NCI-H446 (cell line): ENCODE data around the gene CCDC201.
"Not testable (repeated sequence)": the region's sequence is repeated elsewhere in the genome, so short reads cannot be mapped to it uniquely, and the experiment has no call there.

Experiments
- DNase-seq, 2 experiments: peaks; one replicate each; lab custom pipeline; 2025; lab: John Stamatoyannopoulos, UW

Gene CCDC201

DNA sequence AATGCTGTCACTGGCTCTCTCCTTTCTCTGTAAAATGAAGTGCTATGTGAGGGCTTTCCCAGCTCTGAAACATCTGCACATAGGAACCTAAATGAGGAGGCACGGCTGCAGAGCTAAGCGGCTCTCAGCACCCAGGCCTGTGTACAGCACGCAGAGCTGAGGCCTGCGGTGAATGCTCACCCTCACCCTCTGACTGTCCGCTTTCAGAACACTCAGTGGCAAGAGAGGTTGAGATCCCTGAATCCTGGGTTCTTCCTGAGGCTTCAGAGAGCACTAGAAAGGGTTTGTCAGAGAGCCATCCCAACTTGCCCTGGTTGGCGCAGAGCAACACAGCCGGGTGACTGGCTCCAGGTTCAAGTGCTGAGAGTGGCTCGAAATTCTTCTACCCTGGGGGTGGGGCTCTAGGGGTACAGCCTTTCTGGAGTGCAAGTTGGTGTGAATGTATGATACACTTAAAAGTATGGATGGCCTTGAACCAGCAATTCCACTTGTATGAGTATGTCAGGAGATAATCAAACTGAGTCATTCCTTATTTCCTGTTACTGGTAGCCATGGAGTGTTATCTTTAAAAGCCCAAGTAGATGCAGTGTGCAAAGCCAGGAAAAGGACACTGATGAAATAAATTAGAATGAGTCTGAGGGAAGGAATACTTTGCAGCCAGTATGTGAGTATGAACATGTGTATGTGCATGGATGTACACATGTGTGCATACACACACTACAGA lies 1.7 kb upstream of the CCDC201 start:
- no peak for DNase-seq

DNA sequence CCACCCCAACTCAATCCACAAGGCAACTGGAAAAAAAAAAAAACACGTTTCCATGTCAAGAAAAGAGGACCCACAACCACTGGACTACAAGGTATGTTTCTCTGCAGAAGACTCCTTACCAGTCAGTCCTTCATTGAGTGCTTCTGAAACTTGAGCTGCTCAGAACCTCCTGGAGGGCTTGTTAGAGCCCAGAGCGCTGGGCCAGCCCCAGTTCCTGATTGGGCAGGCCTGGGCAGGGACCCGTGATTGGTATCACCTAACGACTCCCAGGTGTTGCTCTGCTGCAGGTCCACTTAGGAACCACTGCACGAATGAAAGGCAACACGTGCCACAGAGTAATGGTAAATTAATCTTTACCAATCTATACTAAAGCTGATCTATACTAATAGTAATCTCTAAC lies 473 bp upstream of the CCDC201 start:
- no peak for DNase-seq

- no peak for DNase-seq
Observed at GRCh38 chr7:45872116-45873034, 507 bp downstream of the CCDC201 start.

- DNase-seq, result no peak
Observed at GRCh38 chr7:45869426-45869825, 3.5 kb downstream of the CCDC201 start.

DNA sequence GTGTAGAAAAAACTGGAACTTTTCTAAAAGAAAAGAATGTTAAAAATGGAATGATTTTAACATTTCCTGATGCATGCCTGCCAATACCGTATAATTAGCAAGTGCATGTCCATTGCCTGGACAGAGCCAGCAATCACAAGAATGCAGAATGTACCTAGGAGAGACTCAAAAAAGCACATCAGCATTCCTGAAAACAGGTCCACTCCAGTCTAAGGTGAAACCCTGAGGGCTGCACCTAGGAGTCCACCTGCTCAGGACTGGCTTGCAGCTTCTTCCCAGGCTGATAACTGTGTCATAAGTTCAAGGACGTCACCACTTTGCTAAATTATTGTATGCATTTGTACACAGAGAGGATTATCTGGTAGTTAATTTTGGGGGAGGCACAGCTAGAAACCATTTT lies 5.4 kb downstream of the CCDC201 start:
- DNase-seq, result no peak

GRCh38 chr7:45865594-45866410 lies 7.1 kb downstream of the CCDC201 start:
- no peak for DNase-seq

DNA sequence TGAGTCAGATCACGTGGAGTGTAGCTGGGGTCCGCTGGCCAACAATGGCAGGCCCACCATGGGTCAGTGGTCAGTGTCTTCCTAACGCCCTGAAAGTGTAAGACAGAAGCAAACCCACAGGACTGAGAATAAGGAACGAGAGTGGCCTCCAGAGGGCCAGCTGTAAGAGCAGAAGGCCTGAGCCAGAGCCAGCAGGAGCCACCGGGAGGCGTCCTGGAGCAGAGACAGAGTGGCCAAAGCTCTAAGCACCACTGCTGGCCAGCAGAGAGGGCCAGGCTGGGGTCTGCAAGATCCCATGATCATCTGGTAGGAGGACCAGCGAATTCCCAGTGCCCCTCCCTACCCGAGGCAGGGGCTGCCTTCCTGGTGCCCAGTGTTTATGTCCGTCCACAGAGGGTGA lies 9.2 kb downstream of the CCDC201 start:
- DNase-seq, result no peak

DNA sequence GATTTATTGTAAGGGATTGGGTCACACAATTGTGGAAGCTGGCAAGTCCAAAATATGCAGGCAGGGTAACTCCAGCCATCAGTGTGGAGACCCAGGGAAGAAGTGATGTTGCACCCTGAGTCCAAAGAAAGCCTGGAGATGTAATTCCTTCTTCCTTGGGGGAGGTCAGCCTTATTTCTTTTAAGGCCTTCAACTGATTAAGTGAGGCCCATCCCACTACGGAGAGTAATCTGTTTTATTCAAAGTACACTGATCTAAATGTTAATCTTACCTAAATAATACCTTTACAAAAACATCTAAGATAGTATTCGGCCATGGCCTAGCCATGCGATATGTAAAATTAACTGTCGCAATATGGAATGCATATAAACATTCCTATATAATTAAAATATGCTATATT lies 16.0 kb downstream of the CCDC201 start:
- not testable (repeated sequence) for DNase-seq

GRCh38 chr7:45855680-45856079 lies 17.2 kb downstream of the CCDC201 start:
- not testable (repeated sequence) for DNase-seq

GRCh38 chr7:45853491-45853890 lies 19.4 kb downstream of the CCDC201 start:
- not testable (repeated sequence) for DNase-seq

- not testable (repeated sequence) for DNase-seq
Observed at GRCh38 chr7:45852984-45853383, 19.9 kb downstream of the CCDC201 start.

- not testable (repeated sequence) for DNase-seq
Observed at GRCh38 chr7:45848734-45849133, 24.1 kb downstream of the CCDC201 start.

- not testable (repeated sequence) for DNase-seq
Observed at GRCh38 chr7:45846536-45846935, 26.3 kb downstream of the CCDC201 start.

- not testable (repeated sequence) for DNase-seq
Observed at GRCh38 chr7:45841926-45842717, 30.8 kb downstream of the CCDC201 start.

- not testable (repeated sequence) for DNase-seq
Observed at GRCh38 chr7:45838852-45839251, 34.0 kb downstream of the CCDC201 start.

DNA sequence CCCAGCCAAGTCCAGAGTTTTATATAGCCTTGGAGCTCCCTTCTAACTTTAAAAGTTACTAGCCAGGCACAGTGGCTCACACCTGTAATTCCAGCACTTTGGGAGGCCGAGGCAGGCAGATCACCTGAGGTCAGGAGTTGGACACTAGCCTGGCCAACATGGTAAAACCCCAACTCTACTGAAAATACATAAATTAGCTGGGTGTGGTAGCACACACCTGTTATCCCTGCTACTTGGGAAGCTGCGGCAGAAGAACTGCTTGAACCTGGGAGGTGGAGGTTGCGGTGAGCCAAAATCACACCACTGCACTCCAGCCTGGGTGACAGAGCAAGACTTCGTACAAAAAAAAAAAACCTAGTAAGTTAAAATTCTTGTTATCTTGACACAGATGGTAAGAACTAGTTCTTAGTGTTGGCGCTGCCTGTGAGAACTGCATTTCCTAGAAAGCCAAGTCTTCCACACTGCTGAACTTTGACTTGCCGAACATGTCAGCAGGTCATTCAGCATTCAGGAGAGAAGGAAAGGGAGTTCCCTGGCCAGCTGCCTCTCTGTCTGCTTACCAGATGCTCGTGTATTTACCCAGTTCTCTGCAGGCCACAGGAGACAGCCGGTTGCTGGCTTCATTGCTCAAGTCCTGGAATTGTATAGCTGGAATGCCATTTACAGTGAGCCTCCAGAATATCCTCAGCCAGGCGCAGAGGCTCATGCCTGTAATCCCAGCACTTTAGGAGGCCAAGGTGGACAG lies 40.3 kb downstream of the CCDC201 start:
- DNase-seq, result peak in 1 of 2 experiments; percentile 59

- not testable (repeated sequence) for DNase-seq
Observed at GRCh38 chr7:45829846-45830245, 43.0 kb downstream of the CCDC201 start.

DNA sequence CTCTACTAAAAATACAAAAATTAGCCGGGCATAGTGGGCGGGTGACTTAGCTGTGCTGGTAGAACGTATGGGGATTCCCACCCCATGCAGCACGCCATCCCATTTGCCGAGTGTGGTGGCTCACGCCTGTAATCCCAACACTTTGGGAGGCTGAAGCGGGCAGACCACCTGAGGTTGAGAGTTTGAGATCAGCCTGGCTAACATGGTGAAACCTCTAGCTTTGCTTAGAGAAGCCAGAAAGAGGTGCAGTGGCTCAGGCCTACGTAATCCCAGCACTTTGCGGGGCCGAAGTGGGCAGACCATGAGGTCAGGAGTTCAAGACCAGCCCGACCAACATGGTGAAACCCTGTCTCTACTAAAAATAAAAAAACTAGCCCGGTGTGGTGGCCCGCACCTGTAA lies 45.2 kb downstream of the CCDC201 start:
- DNase-seq, result not testable (repeated sequence)

DNA sequence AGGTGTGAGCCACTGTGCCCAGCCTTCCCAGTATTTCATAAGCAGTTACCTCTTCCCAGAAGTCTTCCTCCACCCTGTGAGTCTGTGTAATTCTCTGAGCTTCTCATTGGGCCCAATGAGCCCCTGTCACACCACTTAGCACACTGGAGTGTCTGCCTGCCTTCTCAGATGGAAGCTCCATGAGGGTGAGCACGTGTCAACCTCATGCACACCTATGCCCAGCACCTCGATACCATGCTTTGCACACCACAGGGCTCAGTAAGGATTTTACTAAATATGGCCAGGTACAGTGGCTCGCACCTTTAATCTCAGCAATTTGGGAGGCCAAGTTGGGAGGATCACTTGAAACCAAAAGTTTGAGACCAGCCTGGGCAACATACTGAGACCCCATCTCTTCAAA lies 46.3 kb downstream of the CCDC201 start:
- not testable (repeated sequence) for DNase-seq

GRCh38 chr7:45818763-45819162 lies 54.1 kb downstream of the CCDC201 start:
- DNase-seq, result not testable (repeated sequence)

DNA sequence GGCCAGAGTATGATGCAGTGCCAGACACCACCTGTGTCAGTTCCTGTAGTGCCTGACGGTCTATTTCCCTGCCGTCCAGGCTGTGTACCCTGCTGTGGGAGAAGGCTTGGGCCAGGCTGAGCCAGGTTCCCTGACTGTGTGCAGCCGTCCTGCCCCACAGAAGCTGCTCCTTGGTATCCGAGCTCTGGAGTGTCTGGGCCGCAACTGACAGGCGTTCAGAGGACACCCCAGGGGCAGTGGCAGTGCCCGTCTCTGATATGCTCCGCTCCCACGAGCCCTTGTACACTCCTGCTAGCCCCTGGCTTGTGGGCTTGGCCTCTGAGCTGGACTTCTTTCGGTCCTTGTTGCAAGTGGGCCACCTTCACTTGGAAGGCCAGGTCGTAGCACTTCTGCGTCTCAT lies 55.0 kb downstream of the CCDC201 start:
- DNase-seq, result not testable (repeated sequence)
